ENCODE data around the gene CDH4. TPM values are rescaled to one million over a fixed set of nuclear protein-coding genes. Genes with fewer than 3 reads are reported as not detected.

Gene CDH4
- total RNA-seq, 6 experiments from 2014 or later = 5.8 to 12.8 (median 10.9) TPM

DNA sequence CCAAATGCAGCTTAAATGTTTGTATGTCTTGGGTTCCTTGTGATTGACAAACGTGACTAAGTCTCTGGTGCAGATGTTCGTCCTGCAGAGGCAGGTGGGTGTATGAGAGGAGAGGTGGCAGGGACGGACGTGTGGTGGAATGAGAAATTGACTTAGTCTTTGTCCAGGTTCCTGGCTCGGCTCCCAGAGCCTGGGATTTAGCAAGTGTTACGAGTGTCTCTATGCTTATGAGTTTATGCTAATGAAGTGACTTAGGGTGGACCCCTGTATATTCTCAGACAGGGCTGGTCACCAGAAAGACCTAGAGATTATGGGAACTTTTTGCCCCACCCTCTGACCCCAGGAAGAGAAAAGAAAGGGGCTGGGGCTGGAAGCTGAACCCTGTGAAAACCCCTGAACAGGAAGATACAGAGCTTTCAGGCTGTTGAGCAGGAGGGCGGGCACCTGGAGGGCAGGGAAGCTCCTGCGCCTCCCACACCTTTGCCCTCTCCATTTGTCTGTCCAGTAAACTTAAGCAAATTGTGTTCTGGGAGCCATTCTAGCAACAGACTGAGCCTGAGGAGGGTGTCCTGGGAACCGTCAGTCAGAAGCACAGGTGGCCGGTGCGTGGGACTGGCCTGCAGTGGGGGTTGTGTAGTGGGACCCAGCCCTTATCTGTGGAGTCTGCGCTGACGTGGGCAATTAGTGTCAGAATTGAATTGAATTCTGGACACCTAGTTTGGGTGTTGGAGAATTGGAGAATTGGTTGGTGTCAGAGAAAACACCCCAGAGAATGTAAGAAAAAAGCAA, 362.1 kb downstream of the CDH4 start:
- Mint-ChIP-seq H3K27me3 (ENCODE audit: insufficient read depth) (no peaks in the 10 kb centered on the region; the same call in 1 of the 2 replicates), H3K4me1 (ENCODE audit: low read depth) (no peaks in the 10 kb centered on the region), H3K36me3 (ENCODE audit: low read depth) (peaks cover 6% of the 10 kb centered on the region; the same call in 1 of the 2 replicates), H3K9me3 (peaks cover 37% of the 10 kb centered on the region), H3K27ac (no peak overlapping the region), H3K4me3 (no peak overlapping the region)
- TF ChIP-seq, protein P1, sequence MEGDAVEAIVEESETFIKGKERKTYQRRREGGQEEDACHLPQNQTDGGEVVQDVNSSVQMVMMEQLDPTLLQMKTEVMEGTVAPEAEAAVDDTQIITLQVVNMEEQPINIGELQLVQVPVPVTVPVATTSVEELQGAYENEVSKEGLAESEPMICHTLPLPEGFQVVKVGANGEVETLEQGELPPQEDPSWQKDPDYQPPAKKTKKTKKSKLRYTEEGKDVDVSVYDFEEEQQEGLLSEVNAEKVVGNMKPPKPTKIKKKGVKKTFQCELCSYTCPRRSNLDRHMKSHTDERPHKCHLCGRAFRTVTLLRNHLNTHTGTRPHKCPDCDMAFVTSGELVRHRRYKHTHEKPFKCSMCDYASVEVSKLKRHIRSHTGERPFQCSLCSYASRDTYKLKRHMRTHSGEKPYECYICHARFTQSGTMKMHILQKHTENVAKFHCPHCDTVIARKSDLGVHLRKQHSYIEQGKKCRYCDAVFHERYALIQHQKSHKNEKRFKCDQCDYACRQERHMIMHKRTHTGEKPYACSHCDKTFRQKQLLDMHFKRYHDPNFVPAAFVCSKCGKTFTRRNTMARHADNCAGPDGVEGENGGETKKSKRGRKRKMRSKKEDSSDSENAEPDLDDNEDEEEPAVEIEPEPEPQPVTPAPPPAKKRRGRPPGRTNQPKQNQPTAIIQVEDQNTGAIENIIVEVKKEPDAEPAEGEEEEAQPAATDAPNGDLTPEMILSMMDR (IDR thresholded peaks at IDR 0.05) = no peak
- no peak for DNase-seq

GRCh38 chr20:61614706-61615100, 362.6 kb downstream of the CDH4 start:
- TF ChIP-seq, protein P1 (IDR thresholded peaks at IDR 0.05) = no peak
- Mint-ChIP-seq H3K27ac (no peak overlapping the region), H3K36me3 (ENCODE audit: low read depth) (peaks cover 9% of the 10 kb centered on the region; the same call in 1 of the 2 replicates), H3K4me1 (ENCODE audit: low read depth) (no peaks in the 10 kb centered on the region), H3K27me3 (ENCODE audit: insufficient read depth) (no peaks in the 10 kb centered on the region; the same call in 1 of the 2 replicates), H3K4me3 (no peak overlapping the region), H3K9me3 (peaks cover 39% of the 10 kb centered on the region)
- no peak for DNase-seq

DNA sequence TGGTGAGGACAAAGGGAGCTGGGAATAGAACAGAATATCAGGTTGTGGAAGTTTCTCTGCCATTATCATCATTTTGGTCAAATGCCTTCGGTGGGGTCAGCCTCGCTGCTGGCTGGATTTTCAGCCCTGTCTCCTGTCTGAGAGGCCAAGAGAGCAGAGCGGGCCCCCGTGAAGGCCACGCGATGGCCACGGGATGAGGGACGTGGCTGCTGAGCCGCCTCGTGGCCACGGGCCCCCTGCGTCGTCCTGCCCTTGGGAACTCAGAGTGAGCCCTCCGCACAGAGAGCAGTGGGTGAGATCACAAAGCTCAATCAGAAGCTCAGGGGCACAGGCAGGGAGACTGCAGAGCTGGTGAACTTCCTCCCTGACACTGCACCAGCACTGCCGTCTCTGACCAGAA, 363.7 kb downstream of the CDH4 start:
- DNase-seq = no peak
- Mint-ChIP-seq H3K27ac (no peak overlapping the region), H3K4me3 (no peak overlapping the region), H3K36me3 (ENCODE audit: low read depth) (peaks cover 9% of the 10 kb centered on the region; the same call in 1 of the 2 replicates), H3K9me3 (peaks cover 34% of the 10 kb centered on the region), H3K27me3 (ENCODE audit: insufficient read depth) (no peaks in the 10 kb centered on the region; the same call in 1 of the 2 replicates), H3K4me1 (ENCODE audit: low read depth) (no peaks in the 10 kb centered on the region)
- TF ChIP-seq, protein P1 (IDR thresholded peaks at IDR 0.05) = no peak

DNA sequence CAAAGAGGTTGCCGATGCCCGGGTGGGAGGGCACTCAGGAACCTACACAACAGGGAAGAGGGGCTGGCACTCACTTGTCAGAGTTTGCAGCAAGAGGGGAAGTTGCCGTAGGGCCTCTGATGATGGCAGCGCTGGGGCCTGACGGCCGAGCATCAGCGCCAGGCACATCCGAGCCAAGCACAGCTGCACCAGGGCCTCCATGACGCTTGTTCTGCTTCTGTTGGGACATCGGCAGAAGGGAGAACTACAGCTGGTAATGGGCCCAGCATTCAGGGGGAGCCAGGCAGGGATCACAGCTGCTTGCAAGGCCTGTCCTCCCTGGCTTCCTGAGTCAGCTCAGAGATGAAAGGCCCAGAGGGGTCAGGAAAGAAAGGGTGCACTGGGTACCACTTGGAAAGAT, 367.7 kb downstream of the CDH4 start:
- Mint-ChIP-seq H3K9me3 (peaks cover 32% of the 10 kb centered on the region), H3K4me3 (no peak overlapping the region), H3K27ac (no peak overlapping the region), H3K36me3 (ENCODE audit: low read depth) (peaks cover 9% of the 10 kb centered on the region; the same call in 1 of the 2 replicates), H3K27me3 (ENCODE audit: insufficient read depth) (peaks cover 2% of the 10 kb centered on the region; the same call in 1 of the 2 replicates), H3K4me1 (ENCODE audit: low read depth) (no peaks in the 10 kb centered on the region)
- no peak for DNase-seq
- TF ChIP-seq, protein P1 (IDR thresholded peaks at IDR 0.05) = no peak

- peaks cover 2% of the 10 kb centered on the region; the same call in 1 of the 2 replicates for H3K27me3 Mint-ChIP-seq (ENCODE audit: insufficient read depth)
- H3K9me3 Mint-ChIP-seq = peaks cover 36% of the 10 kb centered on the region
- peaks cover 9% of the 10 kb centered on the region; the same call in 1 of the 2 replicates for H3K36me3 Mint-ChIP-seq (ENCODE audit: low read depth)
- no peak overlapping the region for H3K4me3 Mint-ChIP-seq
- no peak overlapping the region for H3K27ac Mint-ChIP-seq
- no peak for DNase-seq
- no peaks in the 10 kb centered on the region for H3K4me1 Mint-ChIP-seq (ENCODE audit: low read depth)
- TF ChIP-seq, protein P1 (IDR thresholded peaks at IDR 0.05) = no peak
These were observed 368.1 kb downstream of the CDH4 start for GRCh38 chr20:61620174-61620573.
